K562 (cell line): ENCODE data around the gene APC2. TPM values are rescaled to one million over a fixed set of nuclear protein-coding genes. Genes with fewer than 3 reads are reported as not detected.
A peak's percentile ranks its signal among the peaks of the same experiment; 100 is the strongest.

Experiments
- CHD2 ChIP-seq: IDR thresholded peaks from 2 replicates; pipeline ENCODE4 v1.6.1; 2011; ENCODE audit warnings: low read depth, low read length
- CLOCK ChIP-seq: fragments of 250-450 bp; sonication (Bioruptor Pico); IDR thresholded peaks from 2 replicates; pipeline ENCODE4 v1.4.0; 2020; ENCODE audit warnings: mild to moderate bottlenecking, moderate library complexity, borderline replicate concordance
- E2F3 ChIP-seq: fragments of 250-450 bp; sonication (Bioruptor Pico); IDR thresholded peaks from 2 replicates; pipeline ENCODE4 v1.4.0; 2020; ENCODE audit warnings: mild to moderate bottlenecking
- E2F6 ChIP-seq, 2 experiments: IDR thresholded peaks; 2 replicates each; pipeline ENCODE4 v1.6.1; 2011; ENCODE audit warnings: borderline replicate concordance in 1 of 2, control low read depth in 1 of 2, low read depth in 1 of 2, low read length in 1 of 2, mild to moderate bottlenecking in 1 of 2, mixed read lengths in 1 of 2, moderate library complexity in 1 of 2; ENCODE audit not compliant: insufficient read depth in 1 of 2, insufficient read length in 1 of 2, poor library complexity in 1 of 2, severe bottlenecking in 1 of 2; ENCODE audit errors: extremely low read depth in 1 of 2
- ETV6 ChIP-seq, 3 experiments: fragments of 150-350 bp in 1 of 3; sonication (generic) in 1 of 3; formaldehyde crosslinking in 1 of 3; IDR thresholded peaks; 2 replicates each; pipeline versions ENCODE4 v1.6.1 to v1.8.0; 2014 to 2022; ENCODE audit warnings: borderline replicate concordance in 2 of 3, low read depth in 2 of 3, antibody characterized with exemption in 1 of 3, low read length in 1 of 3, mild to moderate bottlenecking in 1 of 3, missing genetic modification reagents in 1 of 3
- GABPA ChIP-seq: fragments of 200-800 bp; sonication (Bioruptor generic); conservative IDR thresholded peaks from 2 replicates; pipeline ENCODE4 v1.6.1; 2016; ENCODE audit warnings: low read depth, missing genetic modification characterization, missing compliant biosample characterization
- KAT2B ChIP-seq: IDR thresholded peaks from one replicate; pipeline ENCODE4 v1.6.1; 2012; ENCODE audit warnings: low read depth, mild to moderate bottlenecking, control low read depth, inconsistent platforms, low read length, moderate library complexity
- KLF13 ChIP-seq: fragments of 450-650 bp; IDR thresholded peaks from 2 replicates; pipeline ENCODE4 v1.6.1; 2016; ENCODE audit warnings: missing genetic modification characterization, low read depth, mild to moderate bottlenecking, missing compliant biosample characterization, moderate library complexity, borderline replicate concordance
- MNT ChIP-seq, 2 experiments: fragments of 450-650 bp; conservative IDR thresholded peaks; 2 replicates each; pipeline ENCODE4 v1.6.1; 2017; ENCODE audit warnings: mild to moderate bottlenecking in 2 of 2, moderate library complexity in 2 of 2
- NCOA2 ChIP-seq, 2 experiments: fragments of 450-650 bp; IDR thresholded peaks; 2 replicates each; pipeline ENCODE4 v1.6.1; 2018; ENCODE audit warnings: mild to moderate bottlenecking in 2 of 2, moderate library complexity in 1 of 2; ENCODE audit not compliant: partially characterized antibody in 2 of 2
- NR2C1 ChIP-seq, 2 experiments: fragments of 450-650 bp; IDR thresholded peaks; 2 replicates each; pipeline ENCODE4 v1.6.1; 2017; ENCODE audit warnings: mild to moderate bottlenecking in 2 of 2, antibody characterized with exemption in 1 of 2, inconsistent platforms in 1 of 2, missing compliant biosample characterization in 1 of 2, missing genetic modification characterization in 1 of 2
- RB1 ChIP-seq: fragments of 450-650 bp; IDR thresholded peaks from 2 replicates; pipeline ENCODE4 v1.6.1; 2017; ENCODE audit warnings: low read depth, mild to moderate bottlenecking
- SMARCA5 ChIP-seq: fragments of 450-650 bp; IDR thresholded peaks from 2 replicates; pipeline ENCODE4 v1.6.1; 2016
- SRSF1 ChIP-seq: fragments of 200-400 bp; formaldehyde crosslinking; IDR thresholded peaks from 2 replicates; pipeline ENCODE4 v1.6.1; 2017; ENCODE audit warnings: mild to moderate bottlenecking, low read depth, low read length, moderate library complexity
- SRSF9 ChIP-seq: fragments of 200-400 bp; formaldehyde crosslinking; IDR thresholded peaks from 2 replicates; pipeline ENCODE4 v1.6.1; 2017; ENCODE audit warnings: low read depth, low read length, borderline replicate concordance
- TAF1 ChIP-seq: IDR thresholded peaks from 2 replicates; pipeline ENCODE4 v1.6.1; 2011; ENCODE audit warnings: mild to moderate bottlenecking, low read length, moderate library complexity; ENCODE audit not compliant: insufficient read depth, control insufficient read depth, severe bottlenecking; ENCODE audit errors: extremely low read depth
- TBP ChIP-seq: optimal IDR thresholded peaks from 2 replicates; pipeline ENCODE3; 2011; ENCODE audit warnings: low read depth, low read length, improper control_type of control experiment
- ZSCAN32 ChIP-seq: fragments of 450-650 bp; formaldehyde crosslinking; IDR thresholded peaks from 2 replicates; pipeline ENCODE4 v1.4.0; 2020; ENCODE audit warnings: mild to moderate bottlenecking, moderate library complexity
- polyA plus RNA-seq, 8 experiments: library from polyadenylated mRNA; depleted of rRNA in 4 of 8; stranded (reverse) in 5 of 8; unstranded in 3 of 8; fragments of >200 nt; fragmentation: Nextera tagmentation in 2 of 8; fragmentation: Illumina TruSeq in 1 of 8; extraction: Ambion mirVana in 2 of 8; extraction: Trizol in 1 of 8; gene quantifications; 2 replicates each; pipeline versions ENCODE4 v1.2.1 to v1.2.3, GENCODE V29; 2011 to 2014; ENCODE audit warnings: inconsistent platforms in 1 of 8, missing spikeins in 1 of 8
- total RNA-seq, 7 experiments: library from RNA; depleted of rRNA in 6 of 7; stranded (reverse); fragments of >200 nt in 6 of 7; fragmentation: Illumina TruSeq in 2 of 7; extraction: Trizol in 2 of 7; gene quantifications; 2 replicates each; pipeline versions ENCODE4 v1.2.1 to v1.2.3, GENCODE V29; 2011 to 2021; ENCODE audit warnings: low replicate concordance in 1 of 7

Gene APC2
- total and polyA plus RNA-seq, 9 of the 15 experiments (the other 6 are each of a cell fraction or from before 2014, with no cell fraction given) = 0.01 to 0.40 (median 0.05) TPM; not detected in 3

GRCh38 chr19:1438035-1438932, 11.6 kb upstream of the APC2 start, which contains the start of gene RPS15 (continued):
- no peak for TF ChIP-seq ETV6 (IDR thresholded peaks at IDR 0.05; ENCODE audit: borderline replicate concordance in 1 of 2, low read depth in 2 of 2, low read length in 1 of 2)
- TF ChIP-seq ETV6 (CRISPR knock-in tag; IDR thresholded peaks at IDR 0.05; ENCODE audit: borderline replicate concordance) = no peak
- peak; percentile 95 for TF ChIP-seq GABPA (tag)
- no peak for TF ChIP-seq SMARCA5
- no peak for TF ChIP-seq CLOCK (CRISPR knock-in tag)
- peak; percentile 98 for TF ChIP-seq TBP
- TF ChIP-seq SRSF9 = no peak
- TF ChIP-seq ZSCAN32 (CRISPR knock-in tag) = no peak
- TF ChIP-seq E2F3 (CRISPR knock-in tag) = peak; percentile 93
- peak; percentile 49 to 74 for TF ChIP-seq E2F6 (IDR thresholded peaks at IDR 0.05; ENCODE audit: borderline replicate concordance in 1 of 2, extremely low read depth in 1 of 2, insufficient read depth in 1 of 2, insufficient read length in 1 of 2, low read depth in 1 of 2, low read length in 1 of 2, poor library complexity in 1 of 2, severe bottlenecking in 1 of 2)
- no peak for TF ChIP-seq KAT2B
- peak; percentile 99 for TF ChIP-seq TAF1
- no peak for TF ChIP-seq NCOA2 (IDR thresholded peaks at IDR 0.05; ENCODE audit: partially characterized antibody in 2 of 2)
- TF ChIP-seq CHD2 = peak; percentile 99
- TF ChIP-seq KLF13 (tag) = peak; percentile 77; the same call in 1 of the 2 replicates
- peak; percentile 91 for TF ChIP-seq RB1
- peak; percentile 86; the same call in 1 of the 2 replicates for TF ChIP-seq SRSF1
- TF ChIP-seq NR2C1 (IDR thresholded peaks at IDR 0.05) = peak; percentile 22; the same call in 1 of the 2 replicates
- TF ChIP-seq NR2C1 (tag; IDR thresholded peaks at IDR 0.05) = peak; percentile 38; the same call in 1 of the 2 replicates
- TF ChIP-seq MNT (conservative IDR thresholded peaks at IDR 0.05) = peak; percentile 94 to 95
